WTC11 (cell line): ENCODE results near the gene PTPN2. TPM values are rescaled to one million over a fixed set of nuclear protein-coding genes. Genes with fewer than 3 reads are reported as not detected.

ENCODE experiments used
- ATAC-seq: fragments of 200-7000 bp; cut with Tn5 transposase; 2 replicates; pipeline ENCODE4 v1.10.0; 2021; ENCODE audit warnings: mild to moderate bottlenecking, moderate library complexity
- CTCF ChIA-PET: fragments of 300-600 bp; sonication (Branson Sonifier 250); formaldehyde crosslinking; loops from one replicate; lab custom pipeline; 2021; ENCODE audit warnings: antibody characterized with exemption; lab: Charles Lee
- POLR2A ChIA-PET: fragments of 350-600 bp; sonication (Branson Sonifier 250); formaldehyde crosslinking; loops from one replicate; lab custom pipeline; 2021; ENCODE audit warnings: antibody characterized with exemption; lab: Charles Lee
- DNase-seq: peaks from one replicate; pipeline ENCODE4 v3.0.0; 2021; ENCODE audit warnings: low spot score
- H3K27ac Mint-ChIP-seq: 2 replicates; pipeline ENCODE4 v1.8.0; 2021; ENCODE audit warnings: mixed read lengths
- H3K27me3 Mint-ChIP-seq: 2 replicates; pipeline ENCODE4 v1.8.0; 2021; ENCODE audit warnings: low read depth, mild to moderate bottlenecking, moderate library complexity, mixed read lengths
- H3K36me3 Mint-ChIP-seq: 2 replicates; pipeline ENCODE4 v1.8.0; 2021; ENCODE audit warnings: mixed read lengths
- H3K4me1 Mint-ChIP-seq: 2 replicates; pipeline ENCODE4 v1.8.0; 2022; ENCODE audit warnings: mixed read lengths
- H3K4me3 Mint-ChIP-seq: 2 replicates; pipeline ENCODE4 v1.8.0; 2021; ENCODE audit warnings: mild to moderate bottlenecking, moderate library complexity, mixed read lengths
- H3K9me3 Mint-ChIP-seq: 2 replicates; pipeline ENCODE4 v1.8.0; 2021; ENCODE audit warnings: mixed read lengths
- ARID4B ChIP-seq: sonication (generic); formaldehyde crosslinking; IDR thresholded peaks from 2 replicates; pipeline ENCODE4 v1.8.0; 2023; ENCODE audit warnings: missing genetic modification reagents, mild to moderate bottlenecking, borderline replicate concordance
- ATF1 ChIP-seq: sonication (generic); formaldehyde crosslinking; IDR thresholded peaks from 2 replicates; pipeline ENCODE4 v1.8.1; 2023; ENCODE audit warnings: mild to moderate bottlenecking, moderate library complexity, missing genetic modification reagents
- CREM ChIP-seq: sonication (generic); formaldehyde crosslinking; IDR thresholded peaks from 2 replicates; pipeline ENCODE4 v1.8.1; 2022; ENCODE audit warnings: mild to moderate bottlenecking, missing genetic modification reagents, moderate library complexity
- GABPB1 ChIP-seq: sonication (generic); formaldehyde crosslinking; IDR thresholded peaks from 2 replicates; pipeline ENCODE4 v1.8.1; 2023; ENCODE audit warnings: mild to moderate bottlenecking, missing genetic modification reagents
- GTF2I ChIP-seq: fragments of 250-450 bp; sonication (Bioruptor Pico); conservative IDR thresholded peaks from 2 replicates; pipeline ENCODE4 v1.4.0; 2021; ENCODE audit warnings: mild to moderate bottlenecking
- HMGXB4 ChIP-seq: sonication (generic); formaldehyde crosslinking; IDR thresholded peaks from 2 replicates; pipeline ENCODE4 v1.8.1; 2023; ENCODE audit warnings: mild to moderate bottlenecking, moderate library complexity, missing genetic modification reagents
- ZBTB21 ChIP-seq: sonication (generic); formaldehyde crosslinking; IDR thresholded peaks from 2 replicates; pipeline ENCODE4 v1.8.1; 2023; ENCODE audit warnings: mild to moderate bottlenecking, missing genetic modification reagents, borderline replicate concordance
- ZNF219 ChIP-seq: sonication (generic); formaldehyde crosslinking; IDR thresholded peaks from 2 replicates; pipeline ENCODE4 v1.8.0; 2023; ENCODE audit warnings: missing genetic modification reagents, mild to moderate bottlenecking, borderline replicate concordance
- ZNF532 ChIP-seq: fragments of 250-450 bp; sonication (Bioruptor Pico); IDR thresholded peaks from 2 replicates; pipeline ENCODE4 v1.9.0; 2021; ENCODE audit warnings: mild to moderate bottlenecking, borderline replicate concordance
- total RNA-seq: library from RNA; stranded (reverse); gene quantifications from 3 replicates; pipeline ENCODE4 v1.2.3, GENCODE V29; 2021
- TF ChIP-seq, protein P1 (sequence below): sonication (generic); formaldehyde crosslinking; IDR thresholded peaks from 2 replicates; pipeline ENCODE4 v1.8.0; 2022; ENCODE audit warnings: mild to moderate bottlenecking, missing genetic modification reagents
- TF ChIP-seq, protein P2 (sequence below): sonication (generic); formaldehyde crosslinking; IDR thresholded peaks from 2 replicates; pipeline ENCODE4 v1.8.0; 2023; ENCODE audit warnings: missing genetic modification reagents

PTPN2 gene
- total RNA-seq, 1 experiment from 2014 or later: 37.7 TPM

GRCh38 chr18:12855916-12856315 lies 28.1 kb downstream of the PTPN2 start (continued):
- TF ChIP-seq ZNF532 (CRISPR knock-in tag) (no peak), GTF2I (CRISPR knock-in tag) (no peak), ATF1 (CRISPR knock-in tag) (no peak), HMGXB4 (CRISPR knock-in tag) (no peak), GABPB1 (CRISPR knock-in tag) (no peak), ARID4B (CRISPR knock-in tag) (no peak), CREM (CRISPR knock-in tag) (no peak)
- TF ChIP-seq, protein P1, sequence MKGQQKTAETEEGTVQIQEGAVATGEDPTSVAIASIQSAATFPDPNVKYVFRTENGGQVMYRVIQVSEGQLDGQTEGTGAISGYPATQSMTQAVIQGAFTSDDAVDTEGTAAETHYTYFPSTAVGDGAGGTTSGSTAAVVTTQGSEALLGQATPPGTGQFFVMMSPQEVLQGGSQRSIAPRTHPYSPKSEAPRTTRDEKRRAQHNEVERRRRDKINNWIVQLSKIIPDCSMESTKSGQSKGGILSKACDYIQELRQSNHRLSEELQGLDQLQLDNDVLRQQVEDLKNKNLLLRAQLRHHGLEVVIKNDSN: no peak

- ATAC-seq: no peak
- ChIA-PET POLR2A (interaction anchor here (0.6 kb wide), 1 partner anchor 141 kb away, joined by 3 read pairs; no protein-coding TSS in a partner anchor), CTCF (interaction anchor here (0.6 kb wide), 1 partner anchor 11 kb away, joined by 4 read pairs; no protein-coding TSS in a partner anchor)
- H3K27ac Mint-ChIP-seq: peak overlapping the region; percentile 14; the same call in 1 of the 2 replicates
- DNase-seq: no peak
- no peaks in the 10 kb centered on the region for H3K9me3 Mint-ChIP-seq
- no peaks in the 10 kb centered on the region for H3K27me3 Mint-ChIP-seq
- H3K4me1 Mint-ChIP-seq: peaks cover 19% of the 10 kb centered on the region
- TF ChIP-seq ZBTB21 (no peak), ZNF219 (CRISPR knock-in tag) (no peak), GABPB1 (CRISPR knock-in tag) (no peak)
- TF ChIP-seq, protein P2, sequence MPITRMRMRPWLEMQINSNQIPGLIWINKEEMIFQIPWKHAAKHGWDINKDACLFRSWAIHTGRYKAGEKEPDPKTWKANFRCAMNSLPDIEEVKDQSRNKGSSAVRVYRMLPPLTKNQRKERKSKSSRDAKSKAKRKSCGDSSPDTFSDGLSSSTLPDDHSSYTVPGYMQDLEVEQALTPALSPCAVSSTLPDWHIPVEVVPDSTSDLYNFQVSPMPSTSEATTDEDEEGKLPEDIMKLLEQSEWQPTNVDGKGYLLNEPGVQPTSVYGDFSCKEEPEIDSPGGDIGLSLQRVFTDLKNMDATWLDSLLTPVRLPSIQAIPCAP: no peak
- H3K4me3 Mint-ChIP-seq: no peak overlapping the region
- H3K36me3 Mint-ChIP-seq: peaks cover 12% of the 10 kb centered on the region; the same call in 1 of the 2 replicates
These were observed 31.3 kb downstream of the PTPN2 start for GRCh38 chr18:12852566-12853315.
